GM12874 (cell line): ENCODE measurements around the gene NPAS3.

Source experiments
- TF ChIP-seq, protein P1 (sequence below): IDR thresholded peaks from 2 replicates; pipeline ENCODE4 v1.5.1; 2011; ENCODE audit warnings: low read depth, mild to moderate bottlenecking, control low read depth, low read length, moderate library complexity; ENCODE audit not compliant: insufficient read depth

Gene NPAS3

GRCh38 chr14:33539918-33540357, 601.3 kb downstream of the NPAS3 start:
- TF ChIP-seq, protein P1, sequence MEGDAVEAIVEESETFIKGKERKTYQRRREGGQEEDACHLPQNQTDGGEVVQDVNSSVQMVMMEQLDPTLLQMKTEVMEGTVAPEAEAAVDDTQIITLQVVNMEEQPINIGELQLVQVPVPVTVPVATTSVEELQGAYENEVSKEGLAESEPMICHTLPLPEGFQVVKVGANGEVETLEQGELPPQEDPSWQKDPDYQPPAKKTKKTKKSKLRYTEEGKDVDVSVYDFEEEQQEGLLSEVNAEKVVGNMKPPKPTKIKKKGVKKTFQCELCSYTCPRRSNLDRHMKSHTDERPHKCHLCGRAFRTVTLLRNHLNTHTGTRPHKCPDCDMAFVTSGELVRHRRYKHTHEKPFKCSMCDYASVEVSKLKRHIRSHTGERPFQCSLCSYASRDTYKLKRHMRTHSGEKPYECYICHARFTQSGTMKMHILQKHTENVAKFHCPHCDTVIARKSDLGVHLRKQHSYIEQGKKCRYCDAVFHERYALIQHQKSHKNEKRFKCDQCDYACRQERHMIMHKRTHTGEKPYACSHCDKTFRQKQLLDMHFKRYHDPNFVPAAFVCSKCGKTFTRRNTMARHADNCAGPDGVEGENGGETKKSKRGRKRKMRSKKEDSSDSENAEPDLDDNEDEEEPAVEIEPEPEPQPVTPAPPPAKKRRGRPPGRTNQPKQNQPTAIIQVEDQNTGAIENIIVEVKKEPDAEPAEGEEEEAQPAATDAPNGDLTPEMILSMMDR: no peak

DNA sequence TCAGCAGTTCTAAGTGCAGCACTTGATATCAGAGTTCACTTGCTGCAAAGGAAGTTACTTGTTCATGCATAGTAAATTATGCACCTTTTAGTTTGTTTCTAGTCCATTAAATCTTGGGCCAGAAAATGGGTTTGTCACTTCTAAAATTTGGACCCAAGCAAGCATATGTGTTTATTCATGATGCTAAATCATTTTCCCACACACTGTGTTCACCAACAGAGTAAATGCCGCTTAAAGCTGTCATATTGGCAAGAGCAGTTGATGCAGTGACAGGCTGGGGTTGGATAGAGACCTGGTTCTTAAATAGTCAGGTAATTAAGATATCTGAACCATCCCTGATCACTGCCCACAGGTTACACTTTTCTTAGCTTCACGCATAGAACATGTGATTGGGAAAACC, 602.5 kb downstream of the NPAS3 start:
- TF ChIP-seq, protein P1: no peak

DNA sequence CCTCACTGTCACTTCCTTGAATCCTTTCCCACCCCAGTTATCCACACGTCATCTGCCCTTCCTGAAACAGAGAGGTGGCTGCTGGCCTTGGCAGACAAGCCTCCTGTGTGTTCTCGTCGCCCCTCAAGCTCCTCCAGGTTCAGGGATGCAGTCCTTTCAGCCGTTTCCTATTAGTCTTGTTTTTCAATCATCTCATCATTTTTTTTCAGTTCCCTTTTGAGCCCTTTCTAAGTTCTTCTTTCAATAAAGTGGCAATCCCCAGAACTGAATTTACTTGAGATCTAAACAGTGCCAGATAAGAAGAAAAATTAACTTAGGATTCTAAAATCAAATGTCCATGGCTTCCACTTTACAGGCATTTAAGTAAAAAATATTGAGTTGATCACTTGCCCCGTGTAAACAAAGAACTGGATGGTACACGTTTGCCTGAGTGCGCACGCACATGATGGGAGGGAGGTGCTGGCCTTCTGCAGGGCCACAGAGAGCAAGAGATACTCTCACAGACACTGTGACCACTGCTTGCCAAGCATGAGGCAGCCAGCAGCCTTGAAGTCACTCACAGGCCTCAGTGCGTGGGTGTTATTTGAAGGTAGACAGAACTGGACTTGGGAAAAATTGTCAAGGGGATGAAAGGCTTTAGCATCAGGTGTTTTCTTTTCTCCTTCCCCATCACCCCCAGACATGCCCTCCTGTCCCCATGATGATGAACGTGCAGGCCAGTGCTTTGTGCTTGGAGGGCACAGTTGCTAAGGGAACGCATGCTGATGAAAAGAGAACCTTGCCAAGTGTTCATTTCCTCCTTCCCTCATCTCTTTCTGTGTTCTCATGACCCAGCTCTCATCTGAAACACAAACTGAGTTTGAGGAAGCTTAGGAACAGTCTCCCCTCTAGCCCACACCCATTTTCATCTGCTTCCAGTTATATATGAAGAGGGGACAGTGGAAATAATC, 603.9 kb downstream of the NPAS3 start:
- TF ChIP-seq, protein P1: no peak

- TF ChIP-seq, protein P1: no peak
Measured at GRCh38 chr14:33545696-33546095, 607.0 kb downstream of the NPAS3 start.

DNA sequence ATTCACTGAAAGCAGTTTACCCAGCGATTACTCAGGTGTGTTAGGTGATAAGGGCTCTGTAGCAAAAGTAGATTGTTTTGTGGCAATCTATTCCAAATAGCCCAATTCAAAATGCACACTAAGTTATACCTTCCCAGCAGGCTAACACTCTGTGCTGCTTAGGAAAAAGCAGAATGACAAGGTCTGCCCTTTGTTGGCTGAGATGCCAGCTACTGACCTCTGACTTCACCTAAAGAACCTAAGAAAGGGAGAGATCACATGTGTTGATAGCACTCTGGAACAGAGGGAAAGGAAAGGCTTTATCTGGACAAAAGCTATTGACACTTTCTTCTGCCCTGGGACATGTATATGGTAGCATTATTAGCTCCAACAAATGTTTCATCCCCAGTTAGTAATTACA, 609.9 kb downstream of the NPAS3 start:
- TF ChIP-seq, protein P1: no peak

DNA sequence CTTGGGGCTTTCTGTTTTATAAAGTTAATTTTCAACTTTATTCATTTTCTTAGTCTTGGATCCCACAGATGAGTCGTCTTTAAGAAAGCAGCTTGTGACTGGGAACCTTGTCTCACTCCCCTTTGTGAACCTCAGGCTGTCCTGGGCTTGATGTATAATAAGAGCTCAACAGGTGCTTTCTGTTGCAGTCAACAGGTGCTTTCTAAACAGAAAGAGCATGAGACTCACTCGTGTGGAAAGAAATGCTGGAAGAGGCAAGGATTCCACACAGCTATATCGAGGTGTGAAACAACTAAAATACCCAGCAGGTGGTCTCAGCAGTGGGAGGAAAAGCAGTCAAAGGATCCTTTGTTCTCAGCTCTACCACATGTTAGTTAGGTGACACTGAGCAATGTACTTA, 613.3 kb downstream of the NPAS3 start:
- TF ChIP-seq, protein P1: no peak

DNA sequence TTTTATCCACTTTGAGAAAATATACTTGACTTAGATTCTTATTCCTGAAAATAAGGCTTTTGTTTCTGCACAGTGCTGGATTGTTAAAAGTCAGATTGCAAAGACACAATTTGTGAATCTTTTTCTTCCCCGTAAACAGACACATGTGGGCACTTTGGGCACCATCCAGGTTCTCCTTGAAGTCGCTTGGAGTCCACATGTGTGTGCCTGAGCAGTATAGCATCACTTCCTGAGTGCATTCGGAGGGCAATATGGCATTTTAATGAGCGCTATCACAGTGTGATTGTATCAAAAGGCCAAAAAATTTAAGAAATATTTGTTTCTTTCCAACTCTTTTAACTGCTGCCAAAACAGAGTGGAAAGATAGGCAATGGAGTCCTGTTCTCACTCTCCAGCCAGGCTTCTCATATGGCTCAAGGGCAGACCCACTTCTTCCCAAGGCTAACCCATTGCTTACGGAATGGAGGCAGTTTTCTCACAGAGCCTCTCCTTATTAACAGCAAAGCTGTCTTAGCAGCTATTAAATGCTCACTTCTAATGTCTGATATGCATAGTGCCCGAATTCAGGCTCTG, 615.1 kb downstream of the NPAS3 start:
- TF ChIP-seq, protein P1: no peak
